GM12865 (cell line): ENCODE measurements around the gene HRH2.

Experiments
- DNase-seq: peaks from one replicate; pipeline ENCODE4 v3.0.0; 2010; ENCODE audit warnings: low read depth
- H3K4me3 ChIP-seq: 2 replicates; pipeline ENCODE4 v1.5.1; 2011; ENCODE audit warnings: mild to moderate bottlenecking, low read depth, low read length, control low read depth
- CTCF ChIP-seq: IDR thresholded peaks from 2 replicates; pipeline ENCODE4 v1.5.1; 2011; ENCODE audit warnings: low read length, control low read depth, low read depth, inconsistent platforms; ENCODE audit not compliant: insufficient read depth; ENCODE audit errors: missing control alignments

Gene HRH2

DNA sequence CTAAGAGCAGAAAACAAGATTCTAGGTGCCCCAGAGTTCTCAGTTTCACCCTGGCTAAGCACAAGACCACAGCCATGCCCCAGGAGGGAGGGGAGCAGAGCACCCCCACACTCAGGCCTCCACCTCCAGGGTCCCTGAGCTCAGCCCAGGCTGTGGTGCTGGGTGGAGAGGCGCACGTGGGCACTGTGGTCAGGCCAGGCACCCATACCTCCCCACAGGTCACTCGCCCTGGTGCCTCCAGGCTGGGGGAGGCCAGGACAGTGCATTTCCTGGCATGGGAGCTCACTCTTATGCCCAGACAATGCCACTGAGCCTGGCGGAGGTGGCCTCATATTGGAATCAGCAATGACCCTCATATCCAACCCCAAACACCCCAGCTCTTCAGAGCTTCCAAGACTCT lies 78.8 kb downstream of the HRH2 start:
- no peak overlapping the region for H3K4me3 ChIP-seq
- no peak for TF ChIP-seq CTCF
- no peak for DNase-seq

DNA sequence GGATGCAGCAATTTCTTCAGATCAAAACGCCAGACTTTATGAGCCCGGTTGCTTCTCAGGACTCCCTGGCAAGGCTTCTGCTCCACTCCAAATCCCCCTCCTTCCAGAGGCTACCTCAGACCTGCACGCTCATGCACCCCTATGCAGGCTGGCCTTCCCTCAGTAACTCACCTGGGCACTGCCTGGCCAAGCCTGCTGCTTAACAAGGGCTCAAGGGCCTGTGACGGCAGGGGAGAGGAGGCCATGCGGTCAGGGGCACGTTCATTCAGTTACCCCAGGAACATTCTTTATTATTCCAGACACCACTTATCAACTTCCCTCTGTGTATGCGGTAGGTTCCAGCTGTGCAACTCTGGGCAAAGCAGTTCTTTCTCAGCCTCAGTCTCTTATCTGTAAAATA lies 79.6 kb downstream of the HRH2 start:
- TF ChIP-seq CTCF = no peak
- no peak overlapping the region for H3K4me3 ChIP-seq
- no peak for DNase-seq

DNA sequence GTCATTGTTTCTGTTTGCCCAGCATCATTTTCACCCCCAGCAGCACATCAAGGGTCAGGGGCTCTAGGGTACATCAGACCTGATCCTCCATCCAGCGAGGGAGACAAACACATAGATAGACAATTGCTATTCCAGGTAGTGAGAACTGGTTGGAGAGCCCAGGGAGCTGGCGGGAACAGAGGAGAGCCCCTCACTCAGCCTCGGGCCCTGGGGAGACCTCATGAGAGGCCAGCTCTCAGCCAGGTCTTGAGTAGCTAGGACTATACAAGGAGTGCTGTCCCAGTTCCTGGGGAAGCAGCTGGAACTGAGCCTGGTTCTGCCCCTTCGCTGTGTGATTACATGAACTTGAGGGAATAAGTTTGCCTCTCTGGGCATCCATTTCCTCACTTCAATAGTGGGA lies 80.3 kb downstream of the HRH2 start:
- TF ChIP-seq CTCF = no peak
- no peak overlapping the region for H3K4me3 ChIP-seq
- DNase-seq = no peak

- TF ChIP-seq CTCF = no peak
- H3K4me3 ChIP-seq = no peak overlapping the region
- no peak for DNase-seq
Measured at GRCh38 chr5:175738602-175739133, 80.8 kb downstream of the HRH2 start.

- no peak for DNase-seq
- no peak for TF ChIP-seq CTCF
- H3K4me3 ChIP-seq = no peak overlapping the region
Measured at GRCh38 chr5:175740014-175740413, 82.1 kb downstream of the HRH2 start.

- no peak overlapping the region for H3K4me3 ChIP-seq
- no peak for TF ChIP-seq CTCF
- no peak for DNase-seq
Measured at GRCh38 chr5:175741556-175741955, 83.7 kb downstream of the HRH2 start.

- no peak overlapping the region for H3K4me3 ChIP-seq
- no peak for TF ChIP-seq CTCF
- DNase-seq = no peak
Measured at GRCh38 chr5:175742290-175742994, 84.6 kb downstream of the HRH2 start.
